ENCODE measurements around the gene PCDHA3. TPM values are rescaled to one million over a fixed set of nuclear protein-coding genes. Genes with fewer than 3 reads are reported as not detected.
A peak's percentile ranks its signal among the peaks of the same experiment; 100 is the strongest.
"Not testable (repeated sequence)": the region's sequence is repeated elsewhere in the genome, so short reads cannot be mapped to it uniquely, and the experiment has no call there.

PCDHA3 gene
- total RNA-seq, 1 donor from 2014 or later: 0.74 TPM

GRCh38 chr5:140785905-140786686 is 14.8 kb upstream of the PCDHA3 start, which contains the start of gene PCDHA1:
PCDHA1 (plus strand) TSS chr5:140786140.
- Histone ChIP-seq H3K27ac (no peak within 1 kb of the TSS), H3K4me1 (no peaks in the 10 kb centered on the region), H3K9me3 (peaks cover 15% of the 10 kb centered on the region), H3K4me3 (no peak within 1 kb of the TSS), H3K36me3 (no peaks in the 10 kb centered on the region), H3K27me3 (no peaks in the 10 kb centered on the region)
- TF ChIP-seq POLR2A (IDR thresholded peaks at IDR 0.05): no peak
- no peak for TF ChIP-seq CTCF (IDR thresholded peaks at IDR 0.05)
- TF ChIP-seq POLR2AphosphoS5 (IDR thresholded peaks at IDR 0.05; ENCODE audit: insufficient read depth in 1 of 2, low read depth in 1 of 2): no peak
- intact Hi-C loops (cut with DNase I): no loop called here
- DNase-seq (ENCODE audit: extremely low spot score in 2 of 2): no peak

DNA sequence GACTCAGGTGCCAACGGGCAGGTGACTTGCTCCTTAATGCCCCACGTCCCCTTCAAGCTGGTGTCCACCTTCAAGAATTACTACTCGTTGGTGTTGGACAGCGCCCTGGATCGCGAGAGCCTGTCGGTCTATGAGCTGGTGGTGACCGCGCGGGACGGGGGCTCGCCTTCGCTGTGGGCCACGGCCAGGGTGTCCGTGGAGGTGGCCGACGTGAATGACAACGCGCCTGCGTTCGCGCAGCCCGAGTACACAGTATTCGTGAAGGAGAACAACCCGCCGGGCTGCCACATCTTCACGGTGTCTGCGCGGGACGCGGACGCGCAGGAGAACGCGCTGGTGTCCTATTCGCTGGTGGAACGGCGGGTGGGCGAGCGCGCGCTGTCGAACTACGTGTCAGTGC is 13.4 kb upstream of the PCDHA3 start:
- H3K27ac ChIP-seq; H3K36me3 ChIP-seq; H3K4me1 ChIP-seq; H3K27me3 ChIP-seq; H3K4me3 ChIP-seq; intact Hi-C loops (cut with DNase I); DNase-seq (ENCODE audit: extremely low spot score in 2 of 2): not testable (repeated sequence)
- peaks cover 15% of the 10 kb centered on the region for H3K9me3 ChIP-seq

GRCh38 chr5:140787849-140788504 is 12.9 kb upstream of the PCDHA3 start:
- peaks cover 15% of the 10 kb centered on the region for H3K9me3 ChIP-seq
- H3K4me3 ChIP-seq; DNase-seq (ENCODE audit: extremely low spot score in 2 of 2); H3K27ac ChIP-seq; H3K27me3 ChIP-seq; H3K4me1 ChIP-seq; intact Hi-C loops (cut with DNase I); H3K36me3 ChIP-seq: not testable (repeated sequence)

DNA sequence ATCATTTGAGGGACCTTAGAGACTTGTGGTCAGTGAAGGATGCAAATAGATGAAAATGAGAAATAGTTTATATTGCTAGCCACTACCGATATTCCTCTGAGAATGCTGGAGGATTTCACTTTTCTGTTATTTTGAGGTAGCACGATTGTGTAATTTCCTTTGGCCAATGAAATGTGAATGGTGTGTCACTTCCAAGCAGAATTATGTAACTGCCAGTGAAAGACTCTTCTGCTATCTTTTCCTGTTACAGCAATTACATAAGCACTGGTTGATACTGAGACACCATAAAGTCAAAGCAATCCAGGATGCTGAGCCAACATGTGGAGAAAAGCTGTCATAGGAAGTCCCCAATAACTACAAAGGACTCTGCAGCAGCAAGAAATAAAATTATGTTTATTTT is 9.8 kb upstream of the PCDHA3 start:
- Histone ChIP-seq H3K9me3 (peaks cover 11% of the 10 kb centered on the region), H3K4me3 (no peak overlapping the region), H3K36me3 (no peaks in the 10 kb centered on the region), H3K27me3 (no peaks in the 10 kb centered on the region), H3K4me1 (no peaks in the 10 kb centered on the region), H3K27ac (no peak overlapping the region)
- intact Hi-C loops (cut with DNase I): no loop called here
- TF ChIP-seq POLR2AphosphoS5 (IDR thresholded peaks at IDR 0.05; ENCODE audit: insufficient read depth in 1 of 2, low read depth in 1 of 2): no peak
- no peak for TF ChIP-seq CTCF (IDR thresholded peaks at IDR 0.05)
- no peak for DNase-seq (ENCODE audit: extremely low spot score in 2 of 2)

GRCh38 chr5:140794595-140795258 is 6.1 kb upstream of the PCDHA3 start, which contains the start of gene PCDHA2:
PCDHA2 (plus strand) TSS chr5:140794852.
- no peak for TF ChIP-seq POLR2A (IDR thresholded peaks at IDR 0.05)
- intact Hi-C loops (cut with DNase I): no loop called here
- H3K36me3 ChIP-seq: no peaks in the 10 kb centered on the region
- DNase-seq (ENCODE audit: extremely low spot score in 2 of 2): no peak
- no peaks in the 10 kb centered on the region for H3K4me1 ChIP-seq
- peaks cover 6% of the 10 kb centered on the region for H3K9me3 ChIP-seq
- no peaks in the 10 kb centered on the region for H3K27me3 ChIP-seq
- peak within 1 kb of the TSS in 1 of 2 donors; percentile 19 for H3K4me3 ChIP-seq
- no peak within 1 kb of the TSS for H3K27ac ChIP-seq

- Histone ChIP-seq H3K27ac (no peak overlapping the region), H3K36me3 (no peaks in the 10 kb centered on the region), H3K9me3 (peaks cover 6% of the 10 kb centered on the region), H3K27me3 (no peaks in the 10 kb centered on the region), H3K4me3 (peak overlapping the region in 1 of 2 donors; percentile 19), H3K4me1 (no peaks in the 10 kb centered on the region)
- DNase-seq (ENCODE audit: extremely low spot score in 2 of 2): no peak
- intact Hi-C loops (cut with DNase I): no loop called here
- TF ChIP-seq POLR2AphosphoS5 (IDR thresholded peaks at IDR 0.05; ENCODE audit: insufficient read depth in 1 of 2, low read depth in 1 of 2) (no peak), CTCF (IDR thresholded peaks at IDR 0.05) (no peak), POLR2A (IDR thresholded peaks at IDR 0.05) (no peak)
Measured at GRCh38 chr5:140795259-140795641, 5.6 kb upstream of the PCDHA3 start.

DNA sequence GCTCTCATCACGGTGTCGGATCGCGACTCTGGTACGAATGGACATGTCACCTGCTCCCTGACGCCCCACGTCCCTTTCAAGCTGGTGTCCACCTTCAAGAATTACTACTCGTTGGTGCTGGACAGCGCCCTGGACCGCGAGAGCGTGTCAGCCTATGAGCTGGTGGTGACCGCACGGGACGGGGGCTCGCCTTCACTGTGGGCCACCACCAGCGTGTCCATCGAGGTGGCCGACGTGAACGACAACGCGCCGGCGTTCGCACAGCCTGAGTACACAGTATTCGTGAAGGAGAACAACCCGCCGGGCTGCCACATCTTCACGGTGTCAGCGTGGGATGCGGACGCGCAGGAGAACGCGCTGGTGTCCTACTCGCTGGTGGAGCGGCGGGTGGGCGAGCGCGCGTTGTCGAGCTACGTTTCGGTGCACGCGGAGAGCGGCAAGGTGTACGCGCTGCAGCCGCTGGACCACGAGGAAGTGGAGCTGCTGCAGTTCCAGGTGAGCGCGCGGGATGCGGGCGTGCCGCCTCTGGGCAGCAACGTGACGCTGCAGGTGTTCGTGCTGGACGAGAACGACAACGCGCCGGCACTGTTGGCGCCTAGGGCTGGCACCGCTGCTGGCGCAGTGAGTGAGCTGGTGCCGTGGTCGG is 4.7 kb upstream of the PCDHA3 start:
- H3K27ac ChIP-seq; H3K36me3 ChIP-seq; H3K27me3 ChIP-seq; intact Hi-C loops (cut with DNase I); H3K4me1 ChIP-seq; H3K4me3 ChIP-seq; H3K9me3 ChIP-seq; DNase-seq (ENCODE audit: extremely low spot score in 2 of 2): not testable (repeated sequence)

Measured in vagina (tissue), 2 donors.